Testis (tissue), 3 donors: Measurements from ENCODE around the gene SUPT20H. TPM values are rescaled to one million over a fixed set of nuclear protein-coding genes. Genes with fewer than 3 reads are reported as not detected.

Experiments used
- DNase-seq: peaks from one replicate; pipeline ENCODE4 v3.0.0-alpha.2; 2019
- H3K27ac ChIP-seq, 2 donors: fragments of 200-600 bp; sonication (generic); one replicate each; pipeline ENCODE4 v1.5.1; 2019
- H3K27me3 ChIP-seq: fragments of 200-600 bp; sonication (generic); one replicate; pipeline ENCODE4 v1.5.1; 2019
- H3K36me3 ChIP-seq: fragments of 200-600 bp; sonication (generic); one replicate; pipeline ENCODE4 v1.5.1; 2017; ENCODE audit warnings: low read depth; ENCODE audit errors: missing control alignments
- H3K4me1 ChIP-seq: fragments of 200-600 bp; sonication (generic); one replicate; pipeline ENCODE4 v1.5.1; 2019
- H3K4me3 ChIP-seq, 2 donors: fragments of 200-600 bp; sonication (generic); one replicate each; pipeline ENCODE4 v1.5.1; 2017 to 2019
- H3K9me3 ChIP-seq: fragments of 200-600 bp; sonication (generic); one replicate; pipeline ENCODE4 v1.5.1; 2017
- CTCF ChIP-seq, 3 experiments: fragments of 450-650 bp in 2 of 3; fragments of 200-600 bp in 1 of 3; sonication (generic) in 1 of 3; IDR thresholded peaks; one replicate each; pipeline ENCODE4 v1.5.1; 2016 to 2019; ENCODE audit warnings: antibody characterized with exemption in 3 of 3, mild to moderate bottlenecking in 2 of 3, moderate library complexity in 1 of 3
- POLR2A ChIP-seq: fragments of 450-650 bp; IDR thresholded peaks from one replicate; pipeline ENCODE4 v1.6.1; 2017; ENCODE audit warnings: antibody characterized with exemption, mild to moderate bottlenecking, moderate library complexity
- WGBS, 2 donors: methylation state at CpG; one replicate each; pipeline ENCODE4 v1.1.5; 2018; 5-methylcytosine and 5-hydroxymethylcytosine counted together
- intact Hi-C: fragments of 100-400 bp; cut with DNase I; formaldehyde crosslinking; loops from one replicate; pipeline ENCODE4 v1.15.1; 2023; ENCODE audit warnings: low total_unique reads
- polyA plus RNA-seq: library from polyadenylated mRNA; stranded (reverse); fragments of 350-450 nt; fragmentation: Illumina TruSeq; extraction: RNeasy Lipid Tissue Mini Kit (QIAGEN cat#74804); gene quantifications from one replicate; pipeline ENCODE4 v1.2.3, GENCODE V29; 2014; ENCODE audit warnings: low read depth, low replicate concordance; ENCODE audit not compliant: insufficient read depth
- total RNA-seq, 2 donors: library from RNA; depleted of rRNA; stranded (reverse); fragments of >200 nt; gene quantifications; one replicate each; pipeline ENCODE4 v1.2.3, GENCODE V29; 2016

Gene SUPT20H
- total and polyA plus RNA-seq, 3 donors from 2014 or later: 109 to 176 (median 119) TPM

GRCh38 chr13:37097076-37097475 lies 37.6 kb upstream of the SUPT20H start:
- WGBS, 2 donors: 63 to 77% methylated on average over 4 of the region's 4 CpGs
- H3K4me1 ChIP-seq: no peaks in the 10 kb centered on the region
- DNase-seq: no peak
- H3K27ac ChIP-seq: no peak overlapping the region
- no peaks in the 10 kb centered on the region for H3K36me3 ChIP-seq
- H3K4me3 ChIP-seq: no peak overlapping the region
- intact Hi-C loops: no loop called here
- H3K9me3 ChIP-seq: no peaks in the 10 kb centered on the region
- no peaks in the 10 kb centered on the region for H3K27me3 ChIP-seq
- TF ChIP-seq CTCF (IDR thresholded peaks at IDR 0.05) (no peak), POLR2A (no peak)

- no peaks in the 10 kb centered on the region for H3K27me3 ChIP-seq
- H3K9me3 ChIP-seq: no peaks in the 10 kb centered on the region
- TF ChIP-seq CTCF (IDR thresholded peaks at IDR 0.05): no peak
- no peak for TF ChIP-seq POLR2A
- no peak overlapping the region for H3K4me3 ChIP-seq
- H3K36me3 ChIP-seq: no peaks in the 10 kb centered on the region
- intact Hi-C loops: no loop called here
- H3K4me1 ChIP-seq: no peaks in the 10 kb centered on the region
- no peak overlapping the region for H3K27ac ChIP-seq
- DNase-seq: no peak
- 90 to 94% methylated on average over 4 of the region's 4 CpGs for WGBS, 2 donors
These were observed 35.4 kb upstream of the SUPT20H start for GRCh38 chr13:37094840-37095239.

- no peak for TF ChIP-seq POLR2A
- TF ChIP-seq CTCF (IDR thresholded peaks at IDR 0.05): no peak
- Histone ChIP-seq H3K4me3 (no peak overlapping the region), H3K36me3 (no peaks in the 10 kb centered on the region), H3K27ac (no peak overlapping the region), H3K9me3 (no peaks in the 10 kb centered on the region), H3K4me1 (no peaks in the 10 kb centered on the region), H3K27me3 (no peaks in the 10 kb centered on the region)
- DNase-seq: no peak
- intact Hi-C loops: no loop called here
- WGBS, 2 donors: 66 to 76% methylated on average over 3 of the region's 3 CpGs
These were observed 34.6 kb upstream of the SUPT20H start for GRCh38 chr13:37094099-37094498.

- Histone ChIP-seq H3K27ac (no peak overlapping the region), H3K4me3 (no peak overlapping the region), H3K9me3 (no peaks in the 10 kb centered on the region), H3K36me3 (no peaks in the 10 kb centered on the region), H3K27me3 (no peaks in the 10 kb centered on the region), H3K4me1 (no peaks in the 10 kb centered on the region)
- intact Hi-C loops: no loop called here
- TF ChIP-seq CTCF (IDR thresholded peaks at IDR 0.05) (no peak), POLR2A (no peak)
- WGBS, 2 donors: 58 to 86% methylated on average over 1 of the region's 1 CpG
- DNase-seq: no peak
These were observed 32.3 kb upstream of the SUPT20H start for GRCh38 chr13:37091835-37092234.

GRCh38 chr13:37090912-37091311 lies 31.4 kb upstream of the SUPT20H start:
- Histone ChIP-seq H3K4me3 (no peak overlapping the region), H3K27ac (no peak overlapping the region), H3K4me1 (no peaks in the 10 kb centered on the region), H3K27me3 (no peaks in the 10 kb centered on the region), H3K36me3 (no peaks in the 10 kb centered on the region), H3K9me3 (no peaks in the 10 kb centered on the region)
- 83 to 94% methylated on average over 2 of the region's 2 CpGs for WGBS, 2 donors
- no peak for DNase-seq
- TF ChIP-seq CTCF (IDR thresholded peaks at IDR 0.05) (no peak), POLR2A (no peak)
- intact Hi-C loops: no loop called here
